ENCODE results near the gene SPATA17. TPM values are rescaled to one million over a fixed set of nuclear protein-coding genes. Genes with fewer than 3 reads are reported as not detected.

Gene SPATA17
- total RNA-seq, 1 experiment from 2014 or later: 3.0 TPM

DNA sequence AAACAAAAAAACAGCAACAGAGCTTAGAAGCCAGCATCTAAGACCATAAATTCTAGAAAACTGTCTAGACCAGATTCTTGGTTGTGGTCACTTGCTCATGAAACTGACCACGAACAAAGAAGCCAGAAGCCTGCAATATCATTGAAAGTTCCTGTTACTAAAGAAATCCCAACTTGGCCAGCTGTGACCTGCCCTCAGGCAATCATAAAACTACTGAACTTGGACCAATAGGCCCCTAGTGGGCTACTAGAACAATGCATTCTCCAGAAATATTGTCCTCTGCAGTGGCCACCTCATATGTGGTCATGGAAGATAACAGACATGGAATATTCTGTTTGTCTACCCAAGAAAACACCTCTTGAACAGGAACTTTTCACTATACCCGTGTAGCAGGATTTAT lies 87.7 kb downstream of the SPATA17 start:
- CTCF ChIA-PET: interaction anchor here (1.2 kb wide), 1 partner anchor 10 kb away, joined by 5 read pairs; no protein-coding TSS in a partner anchor
- H3K27ac Mint-ChIP-seq (ENCODE audit: unreplicated experiment): no peak overlapping the region
- H3K27me3 Mint-ChIP-seq (ENCODE audit: unreplicated experiment): no peaks in the 10 kb centered on the region
- intact Hi-C loops (cut with micrococcal nuclease; ENCODE audit: unreplicated experiment): no loop called here
- H3K9me3 Mint-ChIP-seq (ENCODE audit: low read depth, unreplicated experiment): peaks cover 5% of the 10 kb centered on the region
- H3K36me3 Mint-ChIP-seq (ENCODE audit: insufficient read depth, unreplicated experiment): no peaks in the 10 kb centered on the region
- TF ChIP-seq, protein P1, sequence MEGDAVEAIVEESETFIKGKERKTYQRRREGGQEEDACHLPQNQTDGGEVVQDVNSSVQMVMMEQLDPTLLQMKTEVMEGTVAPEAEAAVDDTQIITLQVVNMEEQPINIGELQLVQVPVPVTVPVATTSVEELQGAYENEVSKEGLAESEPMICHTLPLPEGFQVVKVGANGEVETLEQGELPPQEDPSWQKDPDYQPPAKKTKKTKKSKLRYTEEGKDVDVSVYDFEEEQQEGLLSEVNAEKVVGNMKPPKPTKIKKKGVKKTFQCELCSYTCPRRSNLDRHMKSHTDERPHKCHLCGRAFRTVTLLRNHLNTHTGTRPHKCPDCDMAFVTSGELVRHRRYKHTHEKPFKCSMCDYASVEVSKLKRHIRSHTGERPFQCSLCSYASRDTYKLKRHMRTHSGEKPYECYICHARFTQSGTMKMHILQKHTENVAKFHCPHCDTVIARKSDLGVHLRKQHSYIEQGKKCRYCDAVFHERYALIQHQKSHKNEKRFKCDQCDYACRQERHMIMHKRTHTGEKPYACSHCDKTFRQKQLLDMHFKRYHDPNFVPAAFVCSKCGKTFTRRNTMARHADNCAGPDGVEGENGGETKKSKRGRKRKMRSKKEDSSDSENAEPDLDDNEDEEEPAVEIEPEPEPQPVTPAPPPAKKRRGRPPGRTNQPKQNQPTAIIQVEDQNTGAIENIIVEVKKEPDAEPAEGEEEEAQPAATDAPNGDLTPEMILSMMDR (IDR thresholded peaks at IDR 0.05; ENCODE audit: unreplicated experiment): peak; percentile 14
- BruUV-seq (replicated peaks): no TSS peak
- no peak overlapping the region for H3K4me3 Mint-ChIP-seq (ENCODE audit: low read depth, unreplicated experiment)
- peaks cover 21% of the 10 kb centered on the region for H3K4me1 Mint-ChIP-seq (ENCODE audit: low read depth, unreplicated experiment)
- DNase-seq: peak; percentile 10

DNA sequence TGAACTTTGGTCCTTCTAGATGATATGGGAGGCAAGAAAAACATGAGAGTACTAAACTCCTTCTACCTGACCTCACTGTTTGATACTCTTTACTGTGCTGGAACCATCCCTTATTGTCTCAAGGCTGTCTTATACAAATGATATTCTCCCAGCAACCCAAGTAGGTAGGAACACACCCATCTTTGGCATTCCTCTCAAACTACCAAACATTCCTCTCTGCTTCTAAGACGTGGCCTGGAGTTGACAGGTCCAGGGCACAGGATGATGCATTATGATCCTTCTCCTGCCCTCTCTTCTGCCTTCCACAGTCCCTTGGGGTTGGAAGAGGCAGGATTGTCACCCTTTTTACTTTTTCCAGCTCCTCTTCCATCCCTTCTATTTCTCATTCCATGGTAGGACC lies 90.5 kb downstream of the SPATA17 start:
- no peak for DNase-seq
- peaks cover 5% of the 10 kb centered on the region for H3K9me3 Mint-ChIP-seq (ENCODE audit: low read depth, unreplicated experiment)
- peaks cover 21% of the 10 kb centered on the region for H3K4me1 Mint-ChIP-seq (ENCODE audit: low read depth, unreplicated experiment)
- no peak overlapping the region for H3K27ac Mint-ChIP-seq (ENCODE audit: unreplicated experiment)
- BruUV-seq (replicated peaks): no TSS peak
- H3K27me3 Mint-ChIP-seq (ENCODE audit: unreplicated experiment): no peaks in the 10 kb centered on the region
- H3K4me3 Mint-ChIP-seq (ENCODE audit: low read depth, unreplicated experiment): no peak overlapping the region
- no peaks in the 10 kb centered on the region for H3K36me3 Mint-ChIP-seq (ENCODE audit: insufficient read depth, unreplicated experiment)
- intact Hi-C loops (cut with micrococcal nuclease; ENCODE audit: unreplicated experiment): no loop called here
- CTCF ChIA-PET: no interaction called here
- TF ChIP-seq, protein P1 (IDR thresholded peaks at IDR 0.05; ENCODE audit: unreplicated experiment): no peak

DNA sequence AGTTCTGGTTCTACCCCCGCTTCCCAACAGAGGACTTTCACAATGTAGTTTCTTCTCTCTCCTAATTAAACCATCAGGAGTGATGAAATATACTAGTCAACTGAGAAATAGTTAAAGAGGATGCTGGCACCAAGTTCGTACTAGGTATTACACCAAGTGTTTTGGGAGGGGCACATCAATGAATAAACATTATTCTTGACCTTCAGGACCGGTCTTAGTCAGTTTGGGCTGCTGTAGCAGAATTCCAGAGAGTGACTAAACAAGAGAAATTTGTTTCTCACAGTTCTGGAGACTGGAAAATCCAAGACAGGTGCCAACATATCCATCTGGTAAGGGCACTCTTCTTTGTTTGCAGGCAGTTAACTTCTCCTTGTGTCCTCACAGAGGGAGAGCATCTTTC lies 103.8 kb downstream of the SPATA17 start:
- BruUV-seq (replicated peaks): no TSS peak
- Mint-ChIP-seq H3K4me1 (ENCODE audit: low read depth, unreplicated experiment) (no peaks in the 10 kb centered on the region), H3K27me3 (ENCODE audit: unreplicated experiment) (no peaks in the 10 kb centered on the region), H3K9me3 (ENCODE audit: low read depth, unreplicated experiment) (no peaks in the 10 kb centered on the region), H3K27ac (ENCODE audit: unreplicated experiment) (no peak overlapping the region), H3K36me3 (ENCODE audit: insufficient read depth, unreplicated experiment) (no peaks in the 10 kb centered on the region), H3K4me3 (ENCODE audit: low read depth, unreplicated experiment) (no peak overlapping the region)
- intact Hi-C loops (cut with micrococcal nuclease; ENCODE audit: unreplicated experiment): loop anchor here (1.0 kb wide), 1 partner anchor 9 kb away; no protein-coding TSS in a partner anchor
- CTCF ChIA-PET: no interaction called here
- TF ChIP-seq, protein P1 (IDR thresholded peaks at IDR 0.05; ENCODE audit: unreplicated experiment): no peak
- DNase-seq: no peak

DNA sequence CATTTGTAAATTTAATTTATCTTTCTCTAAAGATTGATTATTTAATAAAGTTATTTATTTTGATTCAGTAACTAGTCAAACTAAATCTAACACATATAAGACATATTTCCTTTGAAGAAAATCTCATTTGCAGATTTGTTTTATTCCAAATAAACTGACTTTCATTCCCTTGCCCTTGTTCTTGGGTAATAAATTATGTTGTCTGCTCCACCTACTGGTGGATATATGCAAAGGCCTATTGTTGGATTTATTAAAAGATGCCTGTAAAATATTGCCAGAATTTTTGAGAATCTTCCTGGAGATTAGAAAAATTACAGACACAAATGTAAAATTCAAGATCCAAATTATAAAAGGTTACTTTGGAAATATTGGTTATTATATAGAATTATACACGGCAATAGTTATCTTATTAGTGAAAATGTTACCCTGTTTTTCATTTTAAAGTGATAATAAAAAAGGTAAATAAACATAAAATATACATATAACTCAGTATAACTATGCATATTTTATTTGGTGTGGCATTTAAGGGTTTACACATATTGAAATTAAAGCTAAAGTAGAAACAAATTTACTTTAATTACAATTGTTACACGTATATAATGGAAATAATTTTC lies 116.1 kb downstream of the SPATA17 start:
- no peak overlapping the region for H3K27ac Mint-ChIP-seq (ENCODE audit: unreplicated experiment)
- CTCF ChIA-PET: interaction anchor here (0.7 kb wide), 1 partner anchor 958 kb away, joined by 3 read pairs; no protein-coding TSS in a partner anchor
- H3K4me1 Mint-ChIP-seq (ENCODE audit: low read depth, unreplicated experiment): no peaks in the 10 kb centered on the region
- no peaks in the 10 kb centered on the region for H3K27me3 Mint-ChIP-seq (ENCODE audit: unreplicated experiment)
- BruUV-seq (replicated peaks): no TSS peak
- no peaks in the 10 kb centered on the region for H3K9me3 Mint-ChIP-seq (ENCODE audit: low read depth, unreplicated experiment)
- H3K36me3 Mint-ChIP-seq (ENCODE audit: insufficient read depth, unreplicated experiment): no peaks in the 10 kb centered on the region
- intact Hi-C loops (cut with micrococcal nuclease; ENCODE audit: unreplicated experiment): loop anchor here (2.0 to 10.0 kb wide), 5 partner anchors 58 to 996 kb away; no protein-coding TSS in a partner anchor
- no peak overlapping the region for H3K4me3 Mint-ChIP-seq (ENCODE audit: low read depth, unreplicated experiment)
- no peak for DNase-seq
- TF ChIP-seq, protein P1 (IDR thresholded peaks at IDR 0.05; ENCODE audit: unreplicated experiment): peak; percentile 51

Data from Calu3 (cell line).